Dedifferentiated amniotic fluid mesenchymal stem cell (primary cell): ENCODE data around the gene WFDC1.
"Not testable (repeated sequence)": the region's sequence is repeated elsewhere in the genome, so short reads cannot be mapped to it uniquely, and the experiment has no call there.

Source experiments
- DNase-seq: peaks from one replicate; pipeline ENCODE4 v3.0.0-alpha.2; 2016; ENCODE audit errors: extremely low spot score

WFDC1 gene

GRCh38 chr16:84327926-84328505 lies 33.3 kb downstream of the WFDC1 start:
- no peak for DNase-seq

- no peak for DNase-seq
Observed at GRCh38 chr16:84329016-84329415, 34.3 kb downstream of the WFDC1 start.

DNA sequence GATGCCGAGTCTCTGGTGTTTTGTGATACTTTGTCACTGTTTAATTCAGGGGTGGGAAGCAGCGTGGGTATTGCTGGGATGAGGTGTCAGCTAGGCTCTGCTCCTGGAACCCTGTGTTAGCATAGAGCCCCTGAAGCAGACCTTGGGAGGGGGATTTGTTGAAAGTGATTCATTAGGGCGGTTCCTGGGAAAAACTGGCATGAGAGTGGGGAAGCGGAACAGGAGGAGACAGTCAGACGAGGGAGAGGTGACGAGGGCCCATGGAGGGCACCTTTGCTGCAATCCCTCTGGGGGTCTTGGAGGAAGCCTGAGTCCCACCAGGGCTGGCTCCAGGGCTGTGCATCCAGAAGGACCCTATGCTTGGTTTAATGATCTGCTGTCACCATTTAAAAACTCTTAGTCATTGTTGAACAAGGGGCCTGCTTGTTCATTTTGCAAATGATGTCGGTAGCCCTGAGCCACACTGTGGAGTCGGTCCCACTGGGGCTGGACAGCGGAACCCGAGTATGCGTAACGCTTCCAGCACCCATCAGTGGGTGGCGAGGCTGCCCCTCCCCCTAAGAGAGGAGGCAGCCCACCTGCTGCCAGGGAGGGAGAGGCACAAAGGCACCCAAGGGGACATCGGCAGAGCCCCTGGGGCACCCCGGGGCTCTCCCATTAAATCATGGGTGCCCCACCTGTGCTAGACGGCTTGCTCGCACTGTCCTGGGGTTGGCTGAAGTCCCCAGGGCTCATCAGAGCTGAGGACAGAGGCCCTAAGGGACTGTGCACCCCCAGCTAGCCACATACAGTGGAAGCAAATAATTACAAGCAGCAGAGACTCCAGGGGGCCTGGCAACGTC lies 35.4 kb downstream of the WFDC1 start:
- DNase-seq: no peak

- no peak for DNase-seq
Observed at GRCh38 chr16:84330685-84331050, 36.0 kb downstream of the WFDC1 start.

DNA sequence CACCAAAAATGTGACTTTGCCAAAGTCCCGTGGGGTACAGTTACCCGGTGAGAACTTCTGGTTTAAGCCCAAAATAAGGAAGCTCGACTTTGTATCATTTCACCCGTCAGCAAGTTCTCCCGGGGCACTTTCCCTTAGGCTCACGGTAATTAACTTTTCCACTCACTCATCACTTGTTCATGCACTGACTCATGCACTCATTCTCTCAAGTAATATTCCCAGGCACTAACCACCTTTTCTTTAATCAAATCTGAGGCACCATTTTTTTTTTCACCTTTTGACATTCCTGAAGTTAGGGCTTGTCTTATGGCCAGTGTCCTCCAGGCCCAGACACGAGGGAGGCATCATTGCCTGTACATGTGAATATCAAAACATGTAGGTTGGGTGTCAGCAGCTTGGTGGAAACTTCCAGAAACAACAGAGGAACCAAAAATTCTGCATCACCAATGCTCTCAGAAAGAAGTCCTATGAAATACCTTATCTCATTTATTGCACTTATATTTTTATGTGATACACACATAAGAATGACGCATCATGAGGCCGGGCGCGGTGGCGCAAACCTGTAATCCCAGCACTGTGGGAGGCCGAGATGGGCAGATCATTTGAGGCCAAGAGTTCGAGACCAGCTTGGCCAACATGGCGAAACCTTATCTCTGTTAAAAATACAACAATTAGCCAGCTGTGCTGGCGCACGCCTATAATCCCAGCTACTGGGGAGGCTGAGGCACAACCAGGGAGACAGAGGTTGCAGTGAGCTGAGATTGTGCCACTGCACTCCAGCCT lies 37.5 kb downstream of the WFDC1 start:
- no peak for DNase-seq

DNA sequence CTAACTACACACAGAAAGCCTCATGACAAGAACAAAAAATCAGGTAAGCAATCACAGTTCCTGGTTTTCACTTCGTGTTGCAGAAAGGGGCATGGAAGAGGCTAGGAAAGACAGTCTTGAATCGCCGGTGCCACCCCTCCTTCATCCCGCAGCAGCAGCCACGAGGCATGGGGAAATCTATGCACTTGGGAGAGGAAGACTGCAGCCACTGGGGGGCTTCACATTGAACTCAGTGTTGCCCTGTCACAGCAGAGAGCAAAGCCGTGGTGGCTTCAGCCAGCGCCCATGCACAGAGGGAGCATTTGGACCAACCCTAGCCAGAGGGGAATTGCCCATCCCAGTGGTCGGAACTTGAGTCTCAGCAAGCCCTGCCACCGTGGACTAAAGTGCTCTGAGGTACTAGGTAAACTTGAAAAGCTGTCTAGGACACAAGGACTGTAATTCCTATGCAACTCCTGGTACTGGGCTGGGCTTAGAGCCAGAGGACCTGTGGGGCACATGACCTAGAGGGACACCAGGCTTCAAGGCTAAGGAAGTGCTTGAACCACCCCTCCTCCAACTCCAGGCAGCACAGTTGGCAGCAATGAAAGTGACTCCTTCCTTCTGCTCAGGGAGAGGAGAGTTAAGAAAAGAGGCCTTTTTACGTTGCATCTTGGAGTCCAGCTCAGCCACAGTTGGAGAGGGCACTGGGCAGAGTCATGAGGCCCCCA lies 38.5 kb downstream of the WFDC1 start:
- DNase-seq: no peak

DNA sequence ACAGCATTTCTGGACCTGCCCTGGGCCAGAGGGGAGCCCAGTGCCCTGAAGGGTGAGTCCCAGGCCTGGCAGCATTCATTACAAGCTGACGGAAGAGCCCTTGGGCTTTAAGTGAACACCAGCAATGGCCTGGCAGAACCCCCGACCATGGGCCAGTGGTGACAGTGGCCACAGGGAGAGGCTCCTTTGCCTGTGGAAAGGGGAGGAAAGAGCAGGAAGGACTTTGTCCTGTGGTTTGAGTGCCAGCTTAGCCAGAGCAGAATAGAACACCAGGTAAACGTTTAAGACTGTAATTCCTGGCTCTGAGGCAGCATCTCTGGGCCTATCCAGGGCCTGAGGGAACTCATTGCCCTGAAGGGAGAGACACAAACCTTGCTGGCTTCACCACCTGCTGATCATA lies 39.4 kb downstream of the WFDC1 start:
- DNase-seq: no peak

GRCh38 chr16:84334482-84334881 lies 39.8 kb downstream of the WFDC1 start:
- no peak for DNase-seq

GRCh38 chr16:84337236-84337635 lies 42.6 kb downstream of the WFDC1 start:
- DNase-seq: not testable (repeated sequence)

- DNase-seq: no peak
Observed at GRCh38 chr16:84339311-84339710, 44.6 kb downstream of the WFDC1 start.

GRCh38 chr16:84339766-84340165 lies 45.1 kb downstream of the WFDC1 start:
- DNase-seq: no peak

GRCh38 chr16:84340325-84341040 lies 45.8 kb downstream of the WFDC1 start:
- DNase-seq: no peak

DNA sequence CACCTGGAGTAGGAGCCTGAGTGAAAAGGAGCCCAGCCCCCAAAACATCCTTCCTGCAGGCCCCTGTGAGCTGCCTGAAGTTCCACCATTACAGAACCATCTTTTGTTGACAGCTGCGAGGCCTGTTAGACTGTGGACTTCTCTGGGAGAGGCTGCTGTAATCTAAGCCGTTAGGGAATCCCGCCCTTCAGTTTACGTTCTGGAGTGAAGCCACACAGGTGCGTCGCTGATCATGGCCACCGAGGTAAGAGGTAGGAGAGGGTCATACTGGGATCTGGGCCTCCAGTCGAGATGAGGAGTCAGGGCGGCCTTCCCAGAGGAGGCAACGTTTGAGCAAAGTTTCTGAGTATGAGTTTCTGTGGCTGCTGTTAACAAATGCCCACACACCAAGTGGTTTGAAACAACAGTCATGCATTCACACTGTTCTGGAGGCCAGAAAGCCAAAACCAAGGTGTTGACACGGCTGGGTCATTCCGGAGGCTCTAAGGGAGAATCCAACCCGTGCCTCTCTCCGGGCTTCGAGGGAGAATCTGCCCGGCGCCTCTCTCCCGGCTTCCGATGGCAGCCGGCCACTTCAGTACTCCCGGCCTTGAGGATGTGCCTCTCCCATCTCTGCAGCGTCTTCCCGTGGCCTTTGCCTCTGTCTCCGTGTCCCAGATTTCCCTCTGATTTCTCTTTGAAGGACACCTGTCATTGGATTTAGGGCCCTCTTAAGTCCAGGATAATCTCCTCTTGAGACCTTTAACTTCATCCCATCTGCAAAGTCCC lies 47.0 kb downstream of the WFDC1 start:
- DNase-seq: no peak

- not testable (repeated sequence) for DNase-seq
Observed at GRCh38 chr16:84343800-84344199, 49.1 kb downstream of the WFDC1 start.

DNA sequence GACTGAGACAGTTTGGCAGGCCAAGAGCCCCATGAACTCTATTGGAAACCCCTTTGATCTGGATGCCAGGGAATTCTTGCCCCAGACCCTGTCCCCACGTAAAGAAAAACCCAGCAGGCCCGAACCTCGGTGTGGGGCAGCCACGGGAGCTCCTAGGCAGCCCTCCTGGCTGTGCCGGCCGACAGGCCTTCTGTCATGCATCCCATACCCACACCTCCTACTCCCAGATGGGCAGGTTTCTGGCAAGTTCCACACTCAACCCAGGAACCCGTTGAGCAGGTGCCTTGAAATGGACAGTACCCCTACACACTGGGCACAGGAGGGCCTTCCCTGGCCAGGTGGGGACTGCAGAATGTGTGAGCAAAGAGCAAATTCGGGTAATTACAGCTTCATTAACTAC lies 50.1 kb downstream of the WFDC1 start:
- no peak for DNase-seq

DNA sequence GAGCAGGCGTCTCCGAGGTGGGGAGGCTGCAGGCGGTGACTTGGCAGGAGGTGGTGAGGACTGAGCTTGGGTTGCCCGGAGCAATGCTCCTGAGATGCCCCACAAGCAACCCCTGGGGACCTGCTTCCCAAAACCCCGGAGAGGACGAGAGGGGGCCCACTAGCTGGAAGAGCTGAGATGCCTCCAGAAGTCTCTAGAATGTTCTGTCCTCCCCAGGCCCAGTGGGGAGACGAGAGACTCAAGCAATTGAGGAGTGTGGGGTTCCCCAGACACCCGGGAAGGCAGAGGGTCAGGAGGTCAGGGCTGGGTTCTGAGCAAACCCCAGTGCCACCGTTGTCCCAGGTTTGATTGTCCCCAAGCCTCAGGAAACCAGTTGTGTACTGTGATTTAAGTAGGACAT lies 52.5 kb downstream of the WFDC1 start:
- no peak for DNase-seq

DNA sequence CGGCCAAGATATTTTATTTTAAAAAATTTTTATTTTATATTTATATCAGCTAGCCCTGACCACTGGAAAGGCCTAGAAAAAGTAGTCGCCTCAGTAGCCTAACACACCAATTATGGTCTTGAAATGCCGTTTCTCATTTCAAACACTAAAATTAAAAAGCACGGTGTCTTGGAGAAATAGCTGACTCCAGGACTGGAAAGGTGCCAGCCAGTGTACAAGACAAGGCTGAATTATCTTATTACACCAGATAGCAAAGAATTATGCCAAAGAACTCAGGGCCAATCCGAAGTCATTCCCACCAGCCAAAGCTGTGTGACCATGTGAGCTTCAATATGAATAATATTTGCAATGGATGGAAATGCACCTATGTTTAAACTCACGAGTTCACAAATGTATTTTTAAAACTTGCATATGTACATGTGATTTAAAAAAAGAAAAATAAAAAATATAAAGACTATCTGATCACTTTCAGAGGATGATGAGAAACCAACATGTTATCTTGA lies 53.8 kb downstream of the WFDC1 start:
- no peak for DNase-seq

- no peak for DNase-seq
Observed at GRCh38 chr16:84349862-84350684, 55.4 kb downstream of the WFDC1 start.

DNA sequence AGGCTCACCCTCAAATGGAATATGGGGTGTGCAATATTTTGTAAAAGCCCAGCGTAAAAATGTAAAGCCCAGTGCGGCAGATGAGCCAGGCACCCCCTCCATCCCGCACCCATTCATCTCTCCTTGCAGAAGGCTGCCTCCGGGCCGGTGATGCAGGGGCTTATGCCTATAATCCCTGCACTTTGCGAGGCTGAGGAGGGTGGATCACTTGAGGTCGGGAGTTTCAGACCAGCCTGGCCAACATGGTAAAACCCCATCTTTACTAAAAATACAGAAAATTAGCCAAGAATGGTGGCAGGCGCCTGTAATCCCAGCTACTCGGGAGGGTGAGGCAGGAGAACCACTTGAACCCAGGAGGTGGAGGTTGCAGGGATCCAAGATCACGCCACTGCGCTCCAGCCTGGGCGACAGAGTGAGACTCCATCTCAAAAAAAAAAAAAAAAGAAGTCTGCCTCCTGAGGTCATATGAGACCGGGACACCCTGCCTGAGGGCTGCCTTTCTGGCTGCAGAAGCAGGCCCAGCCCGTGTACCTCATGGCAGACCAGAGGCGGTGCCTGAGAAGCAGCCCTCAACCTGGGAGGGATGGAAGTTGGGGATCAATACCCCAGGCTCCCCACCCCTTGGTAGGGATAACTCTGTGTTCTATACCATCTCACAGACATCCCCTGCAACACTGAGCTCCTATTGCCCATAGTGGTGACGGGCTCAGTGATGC lies 56.2 kb downstream of the WFDC1 start:
- DNase-seq: no peak
